GM18508 (cell line): ENCODE data around the gene RNF130.

ENCODE experiments used
- ATAC-seq: cut with Tn5 transposase; IDR thresholded peaks from one replicate; pipeline ENCODE4 v1.9.1; 2021; ENCODE audit warnings: moderate number of reproducible peaks; ENCODE audit not compliant: insufficient read depth, unreplicated experiment

Gene RNF130

DNA sequence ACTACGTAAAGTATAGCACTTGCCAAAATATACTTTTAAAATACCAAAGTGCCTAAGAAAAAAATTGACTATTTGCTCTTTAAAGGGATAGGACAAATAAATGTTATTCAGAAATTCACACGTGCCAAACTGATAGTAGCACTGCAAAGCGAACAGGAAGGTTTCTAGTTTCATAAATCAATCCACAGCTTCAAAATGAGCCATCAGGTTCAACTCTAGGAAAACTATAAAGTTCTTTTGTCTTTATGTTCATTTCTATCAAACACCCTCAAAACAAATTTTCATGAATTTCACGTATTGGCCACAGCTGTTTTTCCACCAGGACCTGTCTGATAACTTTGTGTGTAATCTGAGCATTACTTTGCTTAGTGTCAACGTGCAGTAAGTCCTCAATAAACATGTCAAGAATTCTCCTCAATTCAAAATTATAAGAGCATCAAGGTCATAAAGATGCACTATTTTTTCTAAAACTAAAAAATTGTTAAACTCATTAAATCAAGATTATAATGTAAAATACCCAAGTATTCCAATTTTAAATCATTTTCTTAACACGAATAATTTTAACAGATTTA is 3.0 kb downstream of the RNF130 start:
- ATAC-seq = no peak

GRCh38 chr5:180067986-180068385 is 3.6 kb downstream of the RNF130 start:
- no peak for ATAC-seq

GRCh38 chr5:180060192-180060591 is 11.4 kb downstream of the RNF130 start:
- no peak for ATAC-seq

DNA sequence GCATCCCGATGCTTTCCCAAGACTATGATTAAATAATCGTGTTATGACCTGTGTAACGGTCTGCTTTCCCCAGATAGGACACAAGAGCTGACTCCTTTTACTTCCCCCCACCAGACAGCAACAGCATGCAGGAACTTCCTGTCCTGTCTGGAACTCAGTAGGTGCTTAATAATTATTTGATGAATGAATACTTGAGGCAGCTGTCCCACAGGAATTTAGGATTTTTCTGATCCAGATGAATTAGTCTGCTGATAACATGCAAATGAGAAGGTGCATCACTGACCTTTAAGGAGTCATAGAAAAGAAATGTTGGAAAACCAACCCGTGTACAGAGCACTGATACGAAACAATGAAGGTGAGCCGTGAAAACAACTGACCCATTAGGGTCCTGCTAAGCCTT is 12.2 kb downstream of the RNF130 start:
- no peak for ATAC-seq

- no peak for ATAC-seq
These were observed 15.4 kb downstream of the RNF130 start for GRCh38 chr5:180056153-180056552.

DNA sequence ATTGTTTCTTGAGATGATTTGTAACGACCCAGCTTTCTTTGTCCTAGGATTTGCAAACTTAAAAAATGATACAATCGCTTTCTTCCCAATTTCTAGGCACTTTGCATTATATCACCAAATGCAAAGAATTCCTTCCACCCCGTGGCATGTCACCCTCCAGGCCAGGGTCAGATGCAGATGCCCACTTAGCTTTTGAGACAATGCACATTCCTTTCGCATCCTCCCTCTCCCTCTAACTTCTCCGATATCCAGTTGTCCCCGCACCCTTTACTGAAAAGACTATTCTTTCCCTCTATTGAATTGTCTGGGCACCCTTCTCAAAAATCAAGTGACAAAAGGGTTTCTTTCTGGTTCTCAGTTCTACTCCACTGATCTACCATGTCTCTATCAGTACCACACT is 17.3 kb downstream of the RNF130 start:
- ATAC-seq = no peak

GRCh38 chr5:180053061-180053602 is 18.4 kb downstream of the RNF130 start:
- ATAC-seq = no peak

- no peak for ATAC-seq
These were observed 19.2 kb downstream of the RNF130 start for GRCh38 chr5:180052211-180052818.

- no peak for ATAC-seq
These were observed 21.2 kb downstream of the RNF130 start for GRCh38 chr5:180050121-180050940.

- no peak for ATAC-seq
These were observed 22.4 kb downstream of the RNF130 start for GRCh38 chr5:180049185-180049548.

- ATAC-seq = no peak
These were observed 23.9 kb downstream of the RNF130 start for GRCh38 chr5:180047667-180048066.

DNA sequence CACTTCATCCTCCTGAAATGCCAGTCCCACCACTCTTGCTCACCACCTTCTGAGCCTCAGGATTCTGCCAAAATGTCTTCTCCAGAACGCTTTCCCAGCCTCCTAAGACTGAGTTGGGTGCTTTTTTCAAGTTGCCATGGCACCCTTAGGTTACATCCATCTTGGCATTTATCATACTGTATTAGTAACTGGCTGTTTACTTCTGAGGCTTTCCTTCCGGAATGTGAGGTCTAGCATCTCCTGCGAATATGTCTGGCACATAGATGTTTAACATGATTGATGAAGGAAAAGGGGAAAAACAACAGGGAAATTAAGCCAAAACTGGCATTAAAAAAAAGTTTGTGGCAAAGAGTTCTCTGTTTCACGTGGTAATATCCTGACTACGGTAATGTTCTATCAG is 24.9 kb downstream of the RNF130 start:
- ATAC-seq = no peak

DNA sequence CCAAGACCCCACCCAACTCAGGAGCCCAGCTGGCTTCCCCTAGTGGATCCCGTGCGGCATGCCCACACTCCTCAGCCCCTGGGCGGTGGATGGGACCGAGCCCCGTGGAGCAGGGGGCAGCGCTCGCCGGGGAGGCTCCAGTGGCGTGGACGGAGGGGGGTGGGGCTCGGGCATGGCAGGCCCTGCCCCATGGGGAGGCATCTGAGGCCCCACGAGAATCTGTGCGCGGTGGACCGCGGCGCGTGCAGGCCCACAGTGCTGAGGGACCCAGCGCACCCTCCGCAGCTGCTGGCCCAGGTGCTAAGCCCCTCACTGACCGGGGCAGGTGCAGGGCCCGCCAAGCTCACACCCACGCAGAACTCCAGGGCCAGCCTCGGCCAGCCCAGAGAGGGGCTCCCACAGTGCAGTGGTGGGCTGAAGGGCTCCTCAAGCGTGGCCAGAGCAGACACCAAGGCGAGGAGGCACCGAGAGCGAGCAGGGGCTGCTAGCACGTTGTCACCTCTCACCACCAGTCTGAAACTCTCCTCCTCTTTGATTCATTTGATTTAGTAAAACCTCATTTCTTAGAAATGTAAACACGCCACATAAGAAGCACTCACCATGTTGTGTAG is 25.6 kb downstream of the RNF130 start:
- ATAC-seq = no peak

GRCh38 chr5:180043377-180043776 is 28.2 kb downstream of the RNF130 start:
- ATAC-seq = no peak

GRCh38 chr5:180041301-180042274 is 30.0 kb downstream of the RNF130 start:
- ATAC-seq = no peak

- no peak for ATAC-seq
These were observed 31.0 kb downstream of the RNF130 start for GRCh38 chr5:180040287-180041214.

DNA sequence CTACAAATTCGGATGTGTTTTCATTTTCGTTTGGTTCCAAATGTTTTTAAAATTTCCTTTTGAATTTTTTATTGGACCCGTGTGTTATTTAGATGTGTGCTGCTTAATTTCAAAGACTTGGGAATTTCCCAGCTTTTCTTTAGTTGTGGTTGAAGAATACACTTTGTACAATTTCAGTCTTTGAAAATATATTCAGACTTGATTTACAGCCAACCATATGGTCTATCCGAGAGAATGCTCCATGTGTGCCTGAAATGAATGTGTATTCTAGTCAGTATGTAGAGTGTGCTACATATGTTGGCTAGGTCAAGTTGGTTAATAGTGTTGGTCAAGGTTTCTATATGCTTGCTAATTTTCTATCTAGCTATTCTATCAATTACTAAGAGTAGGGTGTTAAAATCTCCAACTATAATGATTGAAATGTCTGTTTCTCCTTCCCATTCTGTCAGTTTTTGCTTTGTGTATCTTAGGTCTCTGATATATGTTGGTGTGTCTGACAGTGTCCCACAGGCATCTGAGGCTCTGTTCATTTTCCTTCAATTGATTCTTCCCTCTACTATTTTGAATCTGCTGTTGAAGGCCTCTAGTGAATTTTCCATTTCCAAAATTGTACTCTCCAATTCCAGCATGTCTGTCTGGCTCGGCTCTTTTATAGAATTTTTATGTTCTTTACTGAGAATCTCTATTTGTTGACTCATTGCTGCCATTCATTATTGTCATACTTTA is 36.2 kb downstream of the RNF130 start:
- no peak for ATAC-seq

DNA sequence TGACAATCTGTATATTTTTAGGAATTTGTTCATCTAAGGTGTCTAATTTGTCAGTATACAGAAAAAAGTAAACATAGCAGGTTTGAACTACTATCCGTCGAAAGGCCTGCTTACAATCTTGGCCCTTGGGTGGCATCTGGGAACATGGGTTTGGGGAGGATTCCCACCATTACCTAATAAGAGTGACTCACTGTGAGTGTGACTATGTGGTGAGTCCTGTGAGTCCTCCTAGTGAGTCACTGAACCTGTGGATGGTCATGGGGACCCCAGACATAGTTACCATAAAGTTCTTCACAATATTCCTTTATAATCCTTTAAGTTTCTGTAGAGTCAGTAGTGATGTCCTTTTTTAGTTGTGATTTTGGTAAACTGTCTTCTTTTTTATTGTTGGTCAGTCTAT is 37.0 kb downstream of the RNF130 start:
- ATAC-seq = no peak
